ENCODE data around the gene ACTN4.

The ACTN4 gene

DNA sequence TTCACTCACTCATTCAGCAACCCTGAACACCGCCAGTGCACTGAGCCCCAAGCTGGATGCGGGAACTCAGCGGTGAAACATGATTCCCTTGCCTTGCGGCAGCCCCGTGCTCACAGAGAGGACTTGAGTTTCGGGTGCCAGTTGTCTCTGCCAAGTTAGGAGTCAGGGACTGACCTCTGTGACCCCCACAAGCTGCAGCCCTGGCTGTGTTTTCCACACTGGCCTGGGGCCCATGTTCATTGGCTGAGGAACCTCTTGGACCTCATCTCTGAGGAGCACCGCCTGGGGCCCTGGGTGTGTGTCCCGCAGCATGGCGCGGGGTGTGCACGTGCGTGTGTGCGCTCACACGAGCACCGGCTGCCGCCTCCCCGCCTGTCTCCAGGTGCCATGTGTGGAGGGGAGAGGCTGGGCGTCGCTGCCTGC, 65.8 kb downstream of the ACTN4 start:
- no peak for DNase-seq

DNA sequence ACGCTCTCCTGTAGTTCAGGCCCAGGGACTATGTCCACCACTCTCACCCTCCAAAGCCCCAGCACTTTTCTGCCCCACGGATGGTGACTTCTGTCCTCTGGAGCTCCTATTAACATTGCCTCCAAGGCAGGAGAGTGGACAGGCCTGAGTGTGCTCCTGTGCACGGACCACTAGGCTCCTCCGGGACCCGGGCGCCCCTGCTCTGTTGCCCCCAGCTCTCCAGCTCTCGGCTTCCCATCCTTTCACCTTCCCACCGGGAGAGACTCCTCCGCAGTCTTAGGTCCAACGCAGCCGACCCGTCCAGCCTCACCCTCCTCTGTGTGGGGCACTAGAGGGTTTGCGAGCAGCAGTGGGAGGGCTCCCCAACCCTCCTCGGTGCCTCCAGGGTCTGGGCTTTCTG, 66.4 kb downstream of the ACTN4 start:
- DNase-seq = no peak

- DNase-seq = no peak
Measured at GRCh38 chr19:38714354-38714778, 66.9 kb downstream of the ACTN4 start.

- DNase-seq = no peak
Measured at GRCh38 chr19:38715555-38715954, 68.1 kb downstream of the ACTN4 start.

DNA sequence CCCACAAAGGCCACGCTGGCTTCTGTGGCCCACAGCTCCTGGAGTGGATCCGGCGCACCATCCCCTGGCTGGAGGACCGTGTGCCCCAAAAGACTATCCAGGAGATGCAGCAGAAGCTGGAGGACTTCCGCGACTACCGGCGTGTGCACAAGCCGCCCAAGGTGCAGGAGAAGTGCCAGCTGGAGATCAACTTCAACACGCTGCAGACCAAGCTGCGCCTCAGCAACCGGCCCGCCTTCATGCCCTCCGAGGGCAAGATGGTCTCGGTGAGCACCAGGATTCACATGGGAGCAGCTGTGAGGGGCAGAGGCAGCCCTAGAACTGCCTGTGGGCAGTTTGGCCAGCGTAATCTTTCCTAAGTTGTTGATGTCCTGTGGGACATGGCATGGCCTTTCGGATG, 69.6 kb downstream of the ACTN4 start:
- no peak for DNase-seq

GRCh38 chr19:38717855-38718254, 70.4 kb downstream of the ACTN4 start:
- no peak for DNase-seq

DNA sequence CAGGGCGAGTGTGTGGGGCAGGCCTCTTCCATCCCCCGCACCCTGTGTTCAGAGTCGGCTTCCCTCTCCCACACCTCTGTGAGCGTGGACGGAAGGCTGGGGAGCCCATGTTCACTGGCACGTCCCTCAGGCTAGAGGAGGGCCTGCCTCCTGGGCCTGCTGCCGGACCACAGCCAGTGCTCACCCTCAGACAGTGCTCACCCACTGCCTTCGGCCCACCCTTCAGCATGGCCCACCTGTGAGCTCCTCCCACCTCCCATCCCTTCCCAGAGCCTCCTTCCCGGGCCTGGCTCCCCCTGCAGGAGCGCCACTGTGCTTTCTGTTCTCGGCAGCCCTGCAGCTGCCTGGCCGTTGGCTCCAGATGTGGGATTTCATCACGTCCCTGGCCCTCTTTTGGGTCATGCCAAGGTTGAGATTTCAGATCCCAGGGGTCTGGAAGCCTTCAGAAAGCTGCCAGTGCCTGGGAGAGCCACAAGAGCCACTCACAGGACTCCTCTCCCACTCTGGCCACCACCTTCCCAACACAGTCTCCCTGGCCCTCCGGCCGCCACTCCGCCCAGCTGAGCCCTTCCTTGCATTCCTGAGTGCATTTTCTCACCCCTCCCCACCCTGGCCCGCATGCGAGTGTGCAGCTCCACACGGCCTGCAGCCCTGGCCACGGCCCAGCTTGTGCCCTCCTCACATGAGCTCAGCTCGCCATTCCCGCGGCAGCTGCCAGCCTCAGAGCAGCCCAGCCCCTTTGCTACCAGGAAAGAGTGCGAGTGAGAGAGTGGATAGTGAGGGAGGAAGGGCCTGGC, 71.5 kb downstream of the ACTN4 start:
- peak; percentile 39 for DNase-seq

DNA sequence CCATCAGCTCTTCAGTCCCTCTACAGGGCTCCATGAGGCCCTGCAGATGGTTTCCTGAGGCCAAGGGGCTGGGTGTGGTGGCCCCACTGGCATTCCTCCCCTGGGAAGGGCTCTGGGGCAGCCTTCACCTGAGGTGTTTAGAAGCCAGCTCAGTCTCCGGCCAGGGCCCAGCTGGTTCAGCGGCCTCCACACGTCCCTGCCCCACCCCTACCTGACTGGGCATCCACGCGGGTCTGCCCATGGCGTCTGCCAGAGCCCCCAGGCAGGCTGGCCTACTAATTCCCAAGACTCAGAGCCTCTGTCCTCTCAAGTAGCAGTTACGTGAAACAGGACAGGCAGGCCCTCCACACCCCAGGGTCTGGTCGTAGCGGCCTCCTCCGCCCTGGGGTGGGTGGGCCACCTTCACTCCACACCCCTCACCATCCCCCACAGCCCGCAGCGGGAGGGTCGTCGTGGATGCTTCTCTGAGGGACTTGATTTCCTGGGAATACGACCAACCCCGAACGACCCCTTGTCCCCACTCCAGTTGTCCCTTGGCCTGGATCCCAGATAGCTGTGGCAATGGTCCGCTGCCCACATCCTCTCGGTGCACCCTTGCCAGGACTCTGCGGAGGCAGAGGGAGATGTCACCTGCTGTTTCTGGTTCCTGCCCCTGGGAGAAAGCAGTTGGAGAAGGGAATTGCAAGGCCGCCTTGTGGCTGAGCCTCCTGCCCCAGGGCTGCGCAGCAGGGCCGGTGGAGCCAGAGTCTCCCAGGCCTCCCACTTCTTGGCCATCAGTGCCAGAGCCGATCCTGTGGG, 72.5 kb downstream of the ACTN4 start:
- DNase-seq = no peak

DNA sequence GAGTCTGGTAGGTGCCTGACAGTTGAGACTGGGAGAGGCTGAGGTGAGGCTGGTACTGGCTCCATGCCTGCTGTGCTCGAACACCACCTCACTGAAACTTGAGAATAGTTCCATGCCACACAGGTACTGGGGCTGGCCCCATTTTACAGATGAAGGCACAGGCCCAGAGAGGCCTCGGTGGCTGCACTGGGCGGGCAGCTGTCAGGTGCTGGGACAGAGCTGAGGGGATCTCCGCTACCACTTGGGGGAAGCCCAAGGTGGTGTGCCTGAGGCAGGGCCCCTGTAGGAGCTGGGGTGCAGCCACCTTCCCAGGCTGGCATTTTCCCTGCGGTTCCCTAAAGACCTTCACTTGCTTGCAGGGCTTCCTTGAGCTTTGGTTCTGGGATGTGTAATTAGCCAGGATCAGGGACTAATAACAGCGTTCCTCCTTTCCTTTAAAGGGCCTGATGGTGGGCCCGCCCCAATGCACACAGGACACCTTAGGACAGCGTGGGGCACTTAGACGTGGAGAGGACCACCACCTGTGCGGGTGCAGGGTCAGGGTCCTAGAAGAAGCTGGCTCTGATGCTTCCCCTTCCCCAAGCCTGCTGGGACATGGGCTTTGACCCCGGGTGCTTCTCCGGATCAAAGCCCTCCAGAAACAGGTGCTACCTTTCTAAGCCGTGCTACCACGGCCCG, 73.2 kb downstream of the ACTN4 start:
- DNase-seq = no peak

DNA sequence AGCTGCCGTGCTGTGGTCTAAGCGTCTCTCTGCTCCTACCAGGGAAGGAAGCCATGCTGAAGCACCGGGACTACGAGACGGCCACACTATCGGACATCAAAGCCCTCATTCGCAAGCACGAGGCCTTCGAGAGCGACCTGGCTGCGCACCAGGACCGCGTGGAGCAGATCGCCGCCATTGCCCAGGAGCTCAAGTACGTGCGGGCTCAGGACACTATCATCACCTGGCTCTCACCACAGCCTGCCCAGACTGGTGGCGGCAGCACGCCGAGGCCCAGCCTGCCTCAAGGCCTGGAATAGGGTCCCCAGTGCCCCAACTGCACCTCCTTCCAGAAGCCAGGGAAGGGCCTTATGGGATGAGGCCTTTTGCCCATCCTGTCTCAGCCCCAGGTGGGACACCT, 74.0 kb downstream of the ACTN4 start:
- DNase-seq = no peak

DNA sequence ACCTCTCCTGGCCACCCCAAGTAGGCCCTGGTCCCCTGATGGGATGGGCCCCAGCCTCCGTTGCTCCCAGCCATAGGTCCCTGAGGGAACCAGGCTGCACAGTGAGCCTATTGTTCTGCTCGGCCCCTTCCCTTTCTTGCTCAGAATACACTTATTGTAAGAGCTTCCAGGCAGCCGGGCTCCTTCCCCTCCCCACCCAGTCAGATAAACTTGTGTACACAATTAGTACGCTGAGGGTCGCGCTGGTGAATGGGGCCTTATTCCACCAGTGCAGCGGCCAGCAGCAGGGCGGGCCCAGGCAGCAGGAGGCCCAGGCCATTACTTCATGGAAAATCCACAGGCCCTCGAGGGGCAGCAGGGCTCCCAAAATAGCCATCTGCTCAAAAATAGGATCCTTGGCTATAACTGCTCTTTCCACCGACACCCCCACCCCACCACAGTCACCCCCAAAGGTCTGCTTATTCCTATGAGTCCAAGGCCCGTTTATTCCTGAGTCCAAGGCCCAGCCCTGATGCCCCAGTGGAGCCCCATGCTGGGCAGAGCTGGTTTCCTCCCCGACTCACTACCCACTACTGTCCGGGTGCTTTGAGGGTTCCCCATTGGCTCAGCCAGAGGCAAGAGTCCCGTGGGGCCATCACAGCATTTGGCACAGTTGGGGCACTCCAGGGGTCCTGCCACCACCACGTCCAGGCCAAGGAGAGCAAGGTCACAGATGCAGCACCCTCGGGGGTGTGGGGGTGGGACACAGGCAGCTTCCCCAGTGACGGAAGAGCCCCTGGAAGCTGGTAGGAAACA, 74.7 kb downstream of the ACTN4 start:
- DNase-seq = no peak

DNA sequence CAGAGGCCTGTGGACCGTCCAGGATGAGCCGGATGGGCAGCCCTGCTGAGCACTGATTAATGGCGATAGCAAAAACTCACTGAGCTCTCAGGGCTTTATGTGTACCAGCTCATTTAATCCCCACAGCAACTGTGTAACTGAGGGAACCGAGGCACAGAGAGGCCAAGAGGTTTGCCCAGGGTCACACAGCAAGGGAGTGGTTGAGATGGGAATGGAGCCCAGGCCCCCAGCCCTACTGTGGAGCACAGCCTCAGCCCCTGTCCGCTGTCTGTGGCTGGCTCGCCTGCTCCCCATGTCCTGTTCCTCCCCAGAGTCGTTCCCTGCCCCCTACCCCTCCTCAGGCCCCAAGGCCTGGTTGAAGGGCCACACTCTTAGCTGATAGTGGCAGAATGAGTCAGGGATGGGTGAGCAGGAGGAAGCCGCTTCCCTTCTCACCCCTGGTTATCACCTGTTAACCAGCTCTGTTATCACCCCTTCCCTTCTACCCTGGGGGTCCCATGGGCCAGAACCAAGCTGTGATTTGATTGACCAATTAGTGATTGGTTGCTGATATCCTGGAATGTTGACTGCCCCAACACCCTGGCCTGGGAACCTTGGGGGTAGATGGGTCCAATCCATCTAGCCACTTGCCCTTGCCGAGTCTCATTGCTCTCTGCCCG, 75.6 kb downstream of the ACTN4 start:
- DNase-seq = no peak

DNA sequence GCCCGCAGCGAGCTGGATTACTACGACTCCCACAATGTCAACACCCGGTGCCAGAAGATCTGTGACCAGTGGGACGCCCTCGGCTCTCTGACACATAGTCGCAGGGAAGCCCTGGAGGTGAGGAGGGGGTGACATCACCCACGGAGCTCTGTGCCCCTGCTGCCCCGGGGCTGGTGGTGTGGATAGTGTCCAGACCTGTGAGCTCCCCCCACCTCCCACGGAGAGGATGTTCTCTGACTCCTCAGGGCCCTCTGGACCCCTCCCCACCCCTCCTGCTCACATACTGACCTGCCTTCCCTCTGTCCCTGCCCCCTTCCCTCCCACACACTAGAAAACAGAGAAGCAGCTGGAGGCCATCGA, 76.1 kb downstream of the ACTN4 start:
- no peak for DNase-seq

DNA sequence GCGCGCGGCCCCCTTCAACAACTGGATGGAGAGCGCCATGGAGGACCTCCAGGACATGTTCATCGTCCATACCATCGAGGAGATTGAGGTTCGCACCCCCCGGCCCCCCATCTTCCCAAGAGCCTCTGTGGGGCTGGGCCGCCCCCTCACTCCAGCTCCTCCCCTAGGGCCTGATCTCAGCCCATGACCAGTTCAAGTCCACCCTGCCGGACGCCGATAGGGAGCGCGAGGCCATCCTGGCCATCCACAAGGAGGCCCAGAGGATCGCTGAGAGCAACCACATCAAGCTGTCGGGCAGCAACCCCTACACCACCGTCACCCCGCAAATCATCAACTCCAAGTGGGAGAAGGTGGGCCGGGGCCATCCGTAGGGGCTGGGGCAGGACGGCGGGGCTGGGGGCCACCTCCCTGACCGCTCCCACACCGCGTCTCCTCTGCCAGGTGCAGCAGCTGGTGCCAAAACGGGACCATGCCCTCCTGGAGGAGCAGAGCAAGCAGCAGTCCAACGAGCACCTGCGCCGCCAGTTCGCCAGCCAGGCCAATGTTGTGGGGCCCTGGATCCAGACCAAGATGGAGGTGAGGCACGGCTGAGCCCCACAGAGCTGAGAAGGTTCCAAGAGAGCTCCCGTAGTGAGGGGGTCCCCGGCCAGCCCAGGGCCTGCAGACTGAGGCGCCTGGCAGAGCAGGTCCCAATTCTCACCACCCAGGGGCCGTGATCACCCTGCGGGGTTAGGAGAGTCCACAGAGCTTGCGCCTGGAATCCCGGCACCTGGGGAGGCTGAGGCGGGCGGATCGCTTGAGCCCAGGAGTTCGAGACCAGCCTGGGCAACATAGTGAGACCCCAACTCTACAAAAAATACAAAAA, 76.8 kb downstream of the ACTN4 start:
- no peak for DNase-seq

DNA sequence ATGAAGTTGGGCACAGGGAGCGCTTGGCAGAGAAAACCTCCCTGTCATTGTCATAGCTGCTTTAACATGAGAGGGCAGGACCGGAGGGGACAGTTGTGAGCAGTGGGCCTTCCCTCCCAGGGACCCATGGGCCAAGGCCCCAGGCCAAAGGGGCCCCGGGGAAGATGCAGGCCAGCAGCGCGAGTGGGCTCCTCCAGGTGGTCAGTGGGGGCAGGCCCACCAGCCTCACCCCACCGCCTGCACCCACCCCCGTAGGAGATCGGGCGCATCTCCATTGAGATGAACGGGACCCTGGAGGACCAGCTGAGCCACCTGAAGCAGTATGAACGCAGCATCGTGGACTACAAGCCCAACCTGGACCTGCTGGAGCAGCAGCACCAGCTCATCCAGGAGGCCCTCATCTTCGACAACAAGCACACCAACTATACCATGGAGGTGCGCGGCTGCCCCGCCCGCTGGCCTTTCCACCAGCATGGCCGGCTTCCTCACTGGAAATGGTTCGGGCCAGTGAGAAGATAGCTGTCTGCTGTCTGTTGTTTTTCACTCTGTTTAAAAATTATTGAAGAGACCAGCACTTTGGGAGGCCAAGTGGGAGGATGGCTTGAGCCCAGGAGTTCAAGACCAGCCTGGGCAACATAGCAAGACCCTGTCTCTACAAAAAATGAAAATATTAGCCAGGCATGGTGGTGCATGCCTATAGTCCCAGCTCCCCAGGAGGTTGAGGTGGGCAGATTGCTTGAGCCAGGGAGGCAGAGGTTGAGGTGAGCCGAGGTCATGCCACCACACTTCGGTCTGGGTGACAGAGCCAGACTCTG, 78.2 kb downstream of the ACTN4 start:
- DNase-seq = no peak

GRCh38 chr19:38726284-38726673, 78.8 kb downstream of the ACTN4 start:
- no peak for DNase-seq

DNA sequence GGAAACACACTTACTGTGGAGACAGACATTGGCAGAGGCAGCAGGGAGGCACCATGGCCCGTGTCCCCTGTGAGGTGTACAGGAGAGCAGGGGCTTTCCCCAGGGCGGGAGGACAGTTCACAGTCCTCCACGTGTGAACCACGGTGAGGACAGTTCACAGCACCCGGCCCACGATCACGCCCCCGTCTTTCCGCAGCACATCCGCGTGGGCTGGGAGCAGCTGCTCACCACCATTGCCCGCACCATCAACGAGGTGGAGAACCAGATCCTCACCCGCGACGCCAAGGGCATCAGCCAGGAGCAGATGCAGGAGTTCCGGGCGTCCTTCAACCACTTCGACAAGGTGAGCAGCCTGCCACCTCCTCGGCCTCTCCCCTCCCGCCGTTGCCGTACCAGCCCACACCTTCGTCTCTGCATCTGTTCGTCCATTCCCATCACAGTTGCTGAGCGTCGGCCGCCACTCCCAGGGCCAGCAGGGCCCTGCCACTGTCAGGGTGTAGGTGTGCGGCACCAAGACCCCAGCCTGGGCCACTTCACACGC, 79.4 kb downstream of the ACTN4 start:
- DNase-seq = no peak

GRCh38 chr19:38727306-38727867, 79.9 kb downstream of the ACTN4 start:
- DNase-seq = no peak

- DNase-seq = no peak
Measured at GRCh38 chr19:38727868-38728660, 80.6 kb downstream of the ACTN4 start.

Data from NCI-H82 (cell line).